Progenitor cell of endocrine pancreas (in vitro differentiated cells): Measurements from ENCODE around the gene AP3B1. TPM values are rescaled to one million over a fixed set of nuclear protein-coding genes. Genes with fewer than 3 reads are reported as not detected.

Source experiments
- DNase-seq: peaks from one replicate; pipeline ENCODE4 v3.0.0; 2021; ENCODE audit warnings: low spot score; ENCODE audit not compliant: unreplicated experiment
- H3K27ac Mint-ChIP-seq: 2 replicates; pipeline ENCODE4 v1.8.0; 2021; ENCODE audit warnings: mild to moderate bottlenecking, moderate library complexity, mixed read lengths
- H3K27me3 Mint-ChIP-seq: 2 replicates; pipeline ENCODE4 v1.8.0; 2021; ENCODE audit warnings: mixed read lengths
- H3K36me3 Mint-ChIP-seq: 2 replicates; pipeline ENCODE4 v1.8.0; 2022; ENCODE audit warnings: mixed read lengths; ENCODE audit not compliant: insufficient read depth
- H3K4me1 Mint-ChIP-seq: 2 replicates; pipeline ENCODE4 v1.8.0; 2021; ENCODE audit warnings: low read depth, mixed read lengths
- H3K4me3 Mint-ChIP-seq: 2 replicates; pipeline ENCODE4 v1.8.0; 2021; ENCODE audit warnings: low read depth, mild to moderate bottlenecking, moderate library complexity, mixed read lengths
- H3K9me3 Mint-ChIP-seq: 2 replicates; pipeline ENCODE4 v1.8.0; 2021; ENCODE audit warnings: low read depth, mixed read lengths
- total RNA-seq: library from RNA; stranded (reverse); gene quantifications from 2 replicates; pipeline ENCODE4 v1.2.1, GENCODE V29; 2021
- TF ChIP-seq, protein P1 (sequence below): fragments of 200-600 bp; sonication (generic); IDR thresholded peaks from one replicate; pipeline ENCODE4 v1.5.0; 2021; ENCODE audit warnings: antibody characterized with exemption, mild to moderate bottlenecking; ENCODE audit not compliant: unreplicated experiment

The AP3B1 gene
- total RNA-seq, 1 donor from 2014 or later = 50.9 TPM

DNA sequence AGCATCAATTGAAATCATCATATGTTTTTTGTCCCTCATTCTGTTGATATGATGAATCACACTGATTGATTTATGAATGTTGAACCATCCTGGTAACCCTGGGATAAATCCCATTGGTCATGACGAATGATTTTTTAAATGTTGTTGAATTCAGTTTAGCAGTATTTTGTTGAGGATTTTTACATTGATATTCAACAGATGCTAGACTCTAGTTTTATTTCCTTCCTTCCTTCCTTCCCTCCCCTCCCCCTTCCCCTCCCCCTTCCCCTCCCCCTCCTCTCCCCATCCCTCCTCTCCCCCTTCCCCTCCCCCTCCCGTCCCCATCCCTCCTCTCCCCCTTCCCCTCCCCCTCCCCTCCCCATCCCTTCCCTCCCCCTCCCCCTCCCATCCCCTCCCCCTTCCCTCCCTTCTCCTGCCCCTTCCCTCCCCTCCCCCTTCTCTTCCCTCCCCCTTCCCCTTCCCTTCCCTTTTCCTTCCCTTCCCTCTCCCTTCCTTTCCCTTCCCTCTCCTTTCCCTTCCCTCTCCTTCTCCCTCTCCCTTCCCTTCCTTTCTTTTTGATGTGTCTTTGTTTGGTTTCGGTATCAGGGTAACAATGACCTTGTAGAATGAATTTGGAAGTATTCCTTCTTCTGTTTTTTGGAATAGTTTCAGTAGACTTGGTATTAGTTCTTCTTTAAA is 142.8 kb downstream of the AP3B1 start:
- Mint-ChIP-seq H3K4me3 (no peak overlapping the region), H3K36me3 (peaks cover 34% of the 10 kb centered on the region), H3K27me3 (no peaks in the 10 kb centered on the region), H3K27ac (no peak overlapping the region), H3K9me3 (peaks cover 8% of the 10 kb centered on the region), H3K4me1 (no peaks in the 10 kb centered on the region)
- TF ChIP-seq, protein P1, sequence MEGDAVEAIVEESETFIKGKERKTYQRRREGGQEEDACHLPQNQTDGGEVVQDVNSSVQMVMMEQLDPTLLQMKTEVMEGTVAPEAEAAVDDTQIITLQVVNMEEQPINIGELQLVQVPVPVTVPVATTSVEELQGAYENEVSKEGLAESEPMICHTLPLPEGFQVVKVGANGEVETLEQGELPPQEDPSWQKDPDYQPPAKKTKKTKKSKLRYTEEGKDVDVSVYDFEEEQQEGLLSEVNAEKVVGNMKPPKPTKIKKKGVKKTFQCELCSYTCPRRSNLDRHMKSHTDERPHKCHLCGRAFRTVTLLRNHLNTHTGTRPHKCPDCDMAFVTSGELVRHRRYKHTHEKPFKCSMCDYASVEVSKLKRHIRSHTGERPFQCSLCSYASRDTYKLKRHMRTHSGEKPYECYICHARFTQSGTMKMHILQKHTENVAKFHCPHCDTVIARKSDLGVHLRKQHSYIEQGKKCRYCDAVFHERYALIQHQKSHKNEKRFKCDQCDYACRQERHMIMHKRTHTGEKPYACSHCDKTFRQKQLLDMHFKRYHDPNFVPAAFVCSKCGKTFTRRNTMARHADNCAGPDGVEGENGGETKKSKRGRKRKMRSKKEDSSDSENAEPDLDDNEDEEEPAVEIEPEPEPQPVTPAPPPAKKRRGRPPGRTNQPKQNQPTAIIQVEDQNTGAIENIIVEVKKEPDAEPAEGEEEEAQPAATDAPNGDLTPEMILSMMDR = no peak
- no peak for DNase-seq

DNA sequence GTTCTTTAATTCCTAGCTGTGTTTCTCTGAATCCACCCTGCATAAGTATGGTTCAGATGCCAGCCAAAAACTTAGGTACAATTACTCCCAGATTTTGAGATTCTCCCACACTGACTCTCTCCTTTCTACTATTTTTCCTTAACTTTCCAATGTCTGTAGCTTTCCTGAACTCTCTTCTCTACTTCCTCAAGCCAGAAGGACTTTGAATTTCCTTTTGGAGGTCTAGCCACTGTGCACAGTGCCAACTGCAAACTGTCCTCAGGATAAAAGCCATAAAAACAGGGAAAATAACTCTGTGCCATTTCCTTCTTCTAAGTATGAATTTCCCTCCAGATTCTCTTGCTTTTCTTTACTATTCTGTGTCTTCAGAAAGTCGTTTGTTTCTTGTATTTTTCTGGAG is 157.2 kb downstream of the AP3B1 start:
- Mint-ChIP-seq H3K27ac (no peak overlapping the region), H3K9me3 (no peaks in the 10 kb centered on the region), H3K4me1 (peaks cover 7% of the 10 kb centered on the region), H3K36me3 (peaks cover 15% of the 10 kb centered on the region), H3K4me3 (no peak overlapping the region), H3K27me3 (no peaks in the 10 kb centered on the region)
- no peak for DNase-seq
- TF ChIP-seq, protein P1 = no peak

DNA sequence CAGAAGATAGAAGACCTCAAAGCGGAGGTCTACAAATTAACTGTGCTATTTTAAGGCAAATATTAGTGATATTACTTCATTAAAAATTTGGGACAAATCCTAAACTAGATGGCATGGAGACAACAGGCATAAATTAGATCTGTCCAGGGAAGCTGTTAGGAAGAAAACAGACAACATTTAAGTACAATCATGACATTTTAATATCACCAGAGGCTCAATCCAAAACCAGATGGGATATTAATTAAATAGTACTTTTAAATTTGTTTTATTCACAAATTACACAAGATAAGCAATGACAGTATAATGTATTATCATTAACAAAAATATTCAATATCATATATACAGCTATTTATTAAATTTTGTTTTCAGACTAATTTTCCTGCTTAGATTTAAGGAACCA is 161.1 kb downstream of the AP3B1 start:
- Mint-ChIP-seq H3K4me1 (peaks cover 14% of the 10 kb centered on the region), H3K36me3 (peaks cover 7% of the 10 kb centered on the region), H3K27ac (no peak overlapping the region), H3K27me3 (no peaks in the 10 kb centered on the region), H3K9me3 (no peaks in the 10 kb centered on the region), H3K4me3 (no peak overlapping the region)
- TF ChIP-seq, protein P1 = no peak
- no peak for DNase-seq

DNA sequence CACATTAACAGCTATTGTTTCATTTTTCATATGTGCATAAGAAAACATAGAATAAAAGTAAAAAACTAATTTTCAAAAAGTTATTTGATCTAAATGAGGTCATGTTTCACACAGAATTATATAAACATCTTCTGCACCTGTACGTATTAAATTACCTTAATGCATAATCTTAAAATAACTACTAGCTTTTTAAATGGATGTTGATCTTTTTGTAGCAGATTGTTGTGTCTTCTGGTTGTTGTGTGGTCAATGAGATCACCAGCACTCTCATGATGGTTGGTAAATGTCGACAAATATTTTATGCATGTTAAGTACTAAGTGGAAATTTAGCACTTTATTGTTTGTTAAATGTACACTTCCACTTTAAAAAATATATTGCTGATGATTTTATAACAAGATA is 162.0 kb downstream of the AP3B1 start:
- no peaks in the 10 kb centered on the region for H3K9me3 Mint-ChIP-seq
- H3K4me3 Mint-ChIP-seq = no peak overlapping the region
- TF ChIP-seq, protein P1 = no peak
- peaks cover 7% of the 10 kb centered on the region for H3K36me3 Mint-ChIP-seq
- H3K27ac Mint-ChIP-seq = no peak overlapping the region
- no peaks in the 10 kb centered on the region for H3K27me3 Mint-ChIP-seq
- no peak for DNase-seq
- peaks cover 14% of the 10 kb centered on the region for H3K4me1 Mint-ChIP-seq

DNA sequence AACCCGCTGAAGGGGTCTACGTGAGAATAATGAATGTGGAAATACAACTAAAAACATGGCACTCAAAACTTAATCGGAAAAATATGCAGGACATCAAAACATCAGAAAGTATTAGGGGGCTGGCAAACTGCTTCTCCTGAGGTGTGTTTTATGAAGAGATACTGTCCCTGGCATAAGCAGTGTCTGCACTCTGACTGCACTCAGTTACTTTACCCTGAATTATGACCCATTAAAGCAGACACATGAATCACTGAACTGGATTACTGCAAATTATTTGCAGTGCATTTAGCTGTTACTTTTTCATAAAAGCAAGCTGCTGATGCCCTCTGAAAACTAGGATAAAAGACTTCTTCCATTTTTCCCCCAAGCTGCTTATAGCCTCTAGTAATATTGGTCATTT is 164.9 kb downstream of the AP3B1 start:
- Mint-ChIP-seq H3K4me3 (no peak overlapping the region), H3K27ac (no peak overlapping the region), H3K4me1 (peaks cover 14% of the 10 kb centered on the region), H3K36me3 (peaks cover 3% of the 10 kb centered on the region), H3K27me3 (no peaks in the 10 kb centered on the region), H3K9me3 (no peaks in the 10 kb centered on the region)
- DNase-seq = no peak
- TF ChIP-seq, protein P1 = no peak
